Measurements from ENCODE around the gene KCNQ1. TPM values are rescaled to one million over a fixed set of nuclear protein-coding genes. Genes with fewer than 3 reads are reported as not detected.

KCNQ1 gene
- total RNA-seq, 3 donors from 2014 or later (not counting 1 experiment from before 2014, with no cell fraction given), result 1.9 to 7.8 (median 3.3) TPM

GRCh38 chr11:2746401-2747247, 301.8 kb downstream of the KCNQ1 start:
- peaks cover 0 to 3% of the 10 kb centered on the region in 2 donors for H3K27me3 Mint-ChIP-seq (ENCODE audit: low read depth in 2 of 2)
- DNase-seq (no peak), ATAC-seq (no peak)
- Histone ChIP-seq H3K9me3 (ENCODE audit: control insufficient read depth, insufficient read depth, low read length) (no peaks in the 10 kb centered on the region), H3K27me3 (ENCODE audit: control insufficient read depth, insufficient read depth, low read length) (no peaks in the 10 kb centered on the region), H3K27ac (ENCODE audit: low read length) (no peak overlapping the region), H3K36me3 (ENCODE audit: control insufficient read depth, insufficient read depth, low read length) (no peaks in the 10 kb centered on the region), H3K4me1 (ENCODE audit: control insufficient read depth, insufficient read depth, low read length) (no peaks in the 10 kb centered on the region), H3K4me3 (ENCODE audit: low read length) (no peak overlapping the region)
- intact Hi-C loops (cut with micrococcal nuclease), result no loop called here
- H3K36me3 Mint-ChIP-seq, result no peaks in the 10 kb centered on the region
- no peaks in the 10 kb centered on the region for H3K9me3 Mint-ChIP-seq
- WGBS (ENCODE audit: insufficient coverage), result 90% methylated on average over 24 of the region's 24 CpGs
- no peak overlapping the region for H3K27ac Mint-ChIP-seq
- TF ChIP-seq CTCF (IDR thresholded peaks at IDR 0.05), result no peak
- H3K4me1 Mint-ChIP-seq, result no peaks in the 10 kb centered on the region
- H3K4me3 Mint-ChIP-seq, result no peak overlapping the region

- intact Hi-C loops (cut with micrococcal nuclease), result no loop called here
- H3K4me1 Mint-ChIP-seq, result no peaks in the 10 kb centered on the region
- Histone ChIP-seq H3K4me3 (ENCODE audit: low read length) (no peak overlapping the region), H3K4me1 (ENCODE audit: control insufficient read depth, insufficient read depth, low read length) (no peaks in the 10 kb centered on the region), H3K9me3 (ENCODE audit: control insufficient read depth, insufficient read depth, low read length) (no peaks in the 10 kb centered on the region), H3K27me3 (ENCODE audit: control insufficient read depth, insufficient read depth, low read length) (no peaks in the 10 kb centered on the region), H3K27ac (ENCODE audit: low read length) (no peak overlapping the region), H3K36me3 (ENCODE audit: control insufficient read depth, insufficient read depth, low read length) (no peaks in the 10 kb centered on the region)
- no peak overlapping the region for H3K27ac Mint-ChIP-seq
- no peak for TF ChIP-seq CTCF (IDR thresholded peaks at IDR 0.05)
- H3K9me3 Mint-ChIP-seq, result no peaks in the 10 kb centered on the region
- no peaks in the 10 kb centered on the region for H3K36me3 Mint-ChIP-seq
- 90% methylated on average over 15 of the region's 16 CpGs for whole genome bisulfite sequencing (ENCODE audit: insufficient coverage)
- H3K4me3 Mint-ChIP-seq, result no peak overlapping the region
- no peak for DNase-seq
- H3K27me3 Mint-ChIP-seq (ENCODE audit: low read depth in 2 of 2), result peaks cover 0 to 5% of the 10 kb centered on the region in 2 donors
- ATAC-seq, result no peak
Observed at GRCh38 chr11:2747248-2748027, 302.6 kb downstream of the KCNQ1 start.

GRCh38 chr11:2748061-2748813, 303.4 kb downstream of the KCNQ1 start:
- ATAC-seq (no peak), DNase-seq (no peak)
- Mint-ChIP-seq H3K4me1 (no peaks in the 10 kb centered on the region), H3K36me3 (no peaks in the 10 kb centered on the region), H3K27ac (no peak overlapping the region), H3K27me3 (ENCODE audit: low read depth in 2 of 2) (peaks cover 0 to 10% of the 10 kb centered on the region in 2 donors), H3K9me3 (no peaks in the 10 kb centered on the region), H3K4me3 (no peak overlapping the region)
- Histone ChIP-seq H3K4me3 (ENCODE audit: low read length) (no peak overlapping the region), H3K4me1 (ENCODE audit: control insufficient read depth, insufficient read depth, low read length) (no peaks in the 10 kb centered on the region), H3K27me3 (ENCODE audit: control insufficient read depth, insufficient read depth, low read length) (no peaks in the 10 kb centered on the region), H3K27ac (ENCODE audit: low read length) (no peak overlapping the region), H3K36me3 (ENCODE audit: control insufficient read depth, insufficient read depth, low read length) (no peaks in the 10 kb centered on the region), H3K9me3 (ENCODE audit: control insufficient read depth, insufficient read depth, low read length) (no peaks in the 10 kb centered on the region)
- intact Hi-C loops (cut with micrococcal nuclease), result no loop called here
- 73% methylated on average over 11 of the region's 11 CpGs for WGBS (ENCODE audit: insufficient coverage)
- TF ChIP-seq CTCF (IDR thresholded peaks at IDR 0.05), result no peak
